ENCODE measurements around the gene CD63.
A peak's percentile ranks its signal among the peaks of the same experiment; 100 is the strongest.

CD63 gene

GRCh38 chr12:55739025-55739378 lies 10.2 kb upstream of the CD63 start:
- DNase-seq (ENCODE audit: low read depth): no peak

- peak; percentile 81 for DNase-seq (ENCODE audit: low read depth)
Measured at GRCh38 chr12:55738123-55739024, 9.6 kb upstream of the CD63 start.

DNA sequence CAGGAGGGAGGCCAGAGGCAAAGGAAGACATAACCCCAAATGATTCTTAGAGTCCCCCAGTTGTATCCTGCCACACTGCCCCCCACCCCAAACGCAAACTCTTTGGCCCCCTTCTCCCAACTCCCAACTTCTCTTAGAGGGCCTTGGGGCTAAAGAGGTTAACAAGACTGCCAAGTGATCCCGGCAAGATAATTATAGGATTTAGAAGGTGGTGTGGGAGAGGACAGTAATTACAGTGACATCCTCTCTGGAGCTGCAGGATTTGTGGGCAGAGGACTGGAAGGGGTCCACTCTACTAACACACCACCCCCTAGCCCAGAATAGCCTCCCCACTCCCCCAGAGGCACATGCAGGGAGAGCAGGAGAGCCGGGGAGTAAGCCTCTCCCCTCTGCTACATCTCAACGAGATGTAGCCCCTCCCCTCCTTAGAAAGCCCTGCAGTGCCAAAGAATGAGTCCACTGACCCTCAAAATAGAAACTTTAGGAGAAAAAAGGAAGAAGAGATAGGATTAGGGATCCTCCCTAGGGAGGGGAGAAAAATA lies 8.8 kb upstream of the CD63 start:
- DNase-seq (ENCODE audit: low read depth): no peak

GRCh38 chr12:55736780-55737580 lies 8.2 kb upstream of the CD63 start:
- DNase-seq (ENCODE audit: low read depth): no peak

- no peak for DNase-seq (ENCODE audit: low read depth)
Measured at GRCh38 chr12:55736076-55736475, 7.3 kb upstream of the CD63 start.

GRCh38 chr12:55734595-55734994 lies 5.8 kb upstream of the CD63 start:
- no peak for DNase-seq (ENCODE audit: low read depth)

- no peak for DNase-seq (ENCODE audit: low read depth)
Measured at GRCh38 chr12:55733858-55734257, 5.0 kb upstream of the CD63 start.

DNA sequence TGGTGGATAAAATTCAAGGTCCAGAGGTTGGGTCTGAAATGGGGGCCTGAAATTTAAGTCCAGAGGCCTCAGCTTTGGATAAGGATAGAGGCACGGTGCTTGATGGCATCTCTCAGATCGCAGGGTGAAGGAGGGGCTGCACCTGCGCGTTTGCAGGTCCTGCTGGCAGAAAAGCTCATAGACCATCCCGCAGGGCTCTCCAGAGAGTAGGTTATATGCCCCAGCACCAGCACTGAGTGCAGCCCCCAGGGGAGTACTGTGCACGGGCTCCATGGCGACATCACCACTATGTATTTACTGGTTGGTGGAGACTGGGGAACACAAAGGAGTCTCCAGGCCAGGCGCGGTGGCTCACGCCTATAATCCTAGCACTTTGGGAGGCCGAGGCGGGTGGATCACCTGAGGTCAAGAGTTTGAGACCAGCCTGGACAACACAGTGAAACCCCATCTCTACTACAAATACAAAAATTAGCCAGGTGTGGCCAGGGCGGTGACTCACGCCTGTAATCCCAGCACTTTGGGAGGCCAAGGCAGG lies 4.3 kb upstream of the CD63 start:
- no peak for DNase-seq (ENCODE audit: low read depth)

GRCh38 chr12:55732288-55732687 lies 3.5 kb upstream of the CD63 start:
- DNase-seq (ENCODE audit: low read depth): no peak

GRCh38 chr12:55729819-55730818 lies 1.3 kb upstream of the CD63 start:
- peak; percentile 56 for DNase-seq (ENCODE audit: low read depth)

DNA sequence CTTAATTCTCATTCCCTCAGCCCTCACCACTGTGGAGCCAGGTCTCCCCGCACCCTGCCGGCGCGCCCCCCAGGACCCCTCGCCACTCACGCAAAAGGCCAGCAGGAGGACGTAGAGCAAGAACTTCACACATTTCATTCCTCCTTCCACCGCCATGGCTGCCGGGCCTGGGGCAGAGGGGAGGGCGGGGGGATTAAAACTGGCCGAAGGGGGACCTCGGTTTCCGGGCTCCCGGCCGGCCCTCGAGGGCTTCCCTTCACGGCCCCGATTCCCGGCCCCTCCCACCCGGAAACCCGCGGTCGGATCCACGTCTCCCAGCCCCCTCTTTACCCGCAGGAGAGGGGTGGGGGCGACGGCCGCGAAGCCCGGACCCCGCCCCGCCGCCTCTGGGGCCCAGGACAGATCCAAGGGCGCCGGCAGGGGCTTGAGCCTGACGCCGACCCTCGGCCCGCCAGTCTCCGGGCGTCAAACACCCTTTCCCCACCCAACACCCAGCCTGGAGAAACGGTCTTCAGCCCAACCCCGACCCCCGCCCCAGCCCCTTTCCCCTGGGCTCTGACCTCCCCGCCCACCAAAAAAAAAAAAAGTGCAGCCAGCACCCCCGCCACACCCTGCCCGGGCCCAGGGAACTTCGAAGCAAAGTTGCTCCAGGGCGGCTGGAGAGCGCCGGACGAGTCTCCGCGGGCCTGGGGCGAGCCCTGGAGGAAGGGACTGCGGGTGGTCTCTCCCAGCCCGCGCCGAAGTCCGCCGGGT lies 447 bp downstream of the CD63 start:
- no peak for DNase-seq (ENCODE audit: low read depth)

DNA sequence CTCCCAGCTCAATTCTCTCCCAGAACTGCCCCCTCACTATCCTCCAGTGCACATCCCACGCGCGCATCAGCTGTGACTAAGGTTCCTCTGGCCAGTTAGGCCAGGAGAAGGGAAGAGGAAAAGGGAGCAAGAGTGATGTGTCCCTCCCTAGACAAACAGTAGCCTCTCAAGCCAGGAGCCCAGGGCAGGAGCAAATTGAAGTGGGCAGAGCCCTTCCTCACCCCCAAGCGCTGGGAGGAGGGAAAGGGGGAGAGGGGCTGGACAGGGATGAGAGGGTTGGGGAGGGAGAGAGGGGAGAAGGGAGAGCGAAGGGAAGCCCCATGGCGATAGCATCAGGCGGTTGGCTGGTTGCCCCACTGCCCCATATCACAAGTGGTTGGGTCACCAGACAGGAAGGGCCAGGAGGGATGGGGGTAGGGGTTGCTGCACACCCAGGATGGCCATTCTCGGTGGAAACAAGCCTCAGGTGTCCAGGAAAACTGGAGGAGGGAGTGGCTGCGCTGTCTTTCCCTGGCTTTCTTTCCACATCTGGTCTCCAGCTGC lies 1.1 kb downstream of the CD63 start:
- peak; percentile 68 for DNase-seq (ENCODE audit: low read depth)

DNA sequence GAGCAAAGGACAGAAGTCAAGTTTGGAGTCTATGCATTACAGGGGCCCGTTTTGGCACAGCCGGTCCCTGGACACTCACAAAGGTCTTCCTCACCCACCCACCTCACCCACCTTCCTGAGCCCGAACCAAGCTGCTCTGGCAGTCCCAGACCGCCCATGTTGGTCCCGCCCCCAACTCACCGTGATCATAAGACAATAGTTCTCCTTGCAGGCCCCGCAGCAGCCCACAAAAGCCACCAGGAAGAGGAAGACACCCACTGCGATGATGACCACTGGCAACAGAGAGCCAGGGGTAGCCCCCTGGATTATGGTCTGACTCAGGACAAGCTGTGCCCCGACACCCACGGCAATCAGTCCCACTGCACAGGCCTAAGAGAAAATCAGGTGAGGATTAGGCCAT lies 1.8 kb downstream of the CD63 start:
- no peak for DNase-seq (ENCODE audit: low read depth)

DNA sequence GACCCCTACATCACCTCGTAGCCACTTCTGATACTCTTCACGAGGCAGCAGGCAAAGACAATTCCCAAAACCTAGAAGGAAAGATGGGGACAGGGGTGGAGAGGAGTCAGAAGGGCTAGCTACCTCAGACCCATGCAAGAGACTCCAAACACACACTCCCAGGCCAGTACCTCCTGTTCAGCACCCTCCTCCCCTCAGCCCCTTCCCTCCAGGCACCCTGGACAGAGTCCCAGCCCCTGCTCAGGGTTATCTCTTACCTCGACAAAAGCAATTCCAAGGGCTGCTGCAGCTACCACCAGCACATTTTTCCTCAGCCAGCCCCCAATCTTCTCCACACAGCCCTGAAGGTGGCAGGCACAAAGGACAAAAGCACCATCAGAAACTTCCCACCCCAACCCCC lies 3.3 kb downstream of the CD63 start:
- no peak for DNase-seq (ENCODE audit: low read depth)

DNA sequence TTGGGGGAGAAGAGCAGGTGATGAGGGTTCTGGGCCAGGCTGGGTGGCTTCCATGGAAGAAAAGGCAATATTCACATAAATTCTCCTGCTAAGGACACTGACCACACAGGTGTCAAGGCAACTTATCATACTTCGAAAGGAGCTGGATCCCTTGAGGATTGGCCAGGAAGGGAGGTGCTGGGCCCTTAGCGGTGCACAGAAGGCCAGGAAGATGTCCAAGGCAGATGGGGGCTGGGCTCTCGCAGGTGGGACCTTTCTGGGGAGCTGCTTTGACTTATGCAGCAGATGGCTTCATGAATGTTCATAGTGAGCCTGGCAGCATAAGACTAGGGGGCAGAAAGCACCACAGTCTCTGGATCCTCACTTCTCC lies 3.9 kb downstream of the CD63 start:
- DNase-seq (ENCODE audit: low read depth): no peak

DNA sequence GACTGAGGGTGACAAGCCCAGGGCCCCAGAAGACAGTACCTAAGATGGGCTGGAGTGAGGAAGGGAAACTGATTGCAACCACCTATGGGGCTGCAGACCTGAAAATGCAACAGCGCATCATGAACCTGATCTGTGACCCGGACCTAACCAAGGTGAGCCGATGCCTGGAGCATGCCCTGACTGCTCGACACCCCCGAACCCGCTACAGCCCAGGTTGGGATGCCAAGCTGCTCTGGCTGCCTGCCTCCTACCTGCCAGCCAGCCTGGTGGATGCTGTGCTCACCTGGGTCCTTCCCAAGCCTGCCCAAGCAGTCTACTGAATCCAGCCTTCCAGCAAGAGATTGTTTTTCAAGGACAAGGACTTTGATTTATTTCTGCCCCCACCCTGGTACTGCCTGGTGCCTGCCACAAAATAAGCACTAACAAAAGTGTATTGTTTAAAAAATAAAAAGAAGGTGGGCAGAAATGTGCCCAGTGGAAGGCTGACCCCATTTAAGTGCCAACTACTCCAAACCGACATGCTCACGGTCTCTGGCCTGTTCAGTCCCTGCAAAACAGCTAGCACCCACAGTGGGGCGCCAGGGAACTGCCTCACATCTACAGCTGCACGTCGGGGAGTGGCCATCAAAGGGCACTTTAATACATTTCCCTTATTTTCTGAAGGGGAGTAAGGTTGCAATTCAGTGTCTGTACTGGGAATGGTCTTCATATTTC lies 4.4 kb downstream of the CD63 start:
- no peak for DNase-seq (ENCODE audit: low read depth)

DNA sequence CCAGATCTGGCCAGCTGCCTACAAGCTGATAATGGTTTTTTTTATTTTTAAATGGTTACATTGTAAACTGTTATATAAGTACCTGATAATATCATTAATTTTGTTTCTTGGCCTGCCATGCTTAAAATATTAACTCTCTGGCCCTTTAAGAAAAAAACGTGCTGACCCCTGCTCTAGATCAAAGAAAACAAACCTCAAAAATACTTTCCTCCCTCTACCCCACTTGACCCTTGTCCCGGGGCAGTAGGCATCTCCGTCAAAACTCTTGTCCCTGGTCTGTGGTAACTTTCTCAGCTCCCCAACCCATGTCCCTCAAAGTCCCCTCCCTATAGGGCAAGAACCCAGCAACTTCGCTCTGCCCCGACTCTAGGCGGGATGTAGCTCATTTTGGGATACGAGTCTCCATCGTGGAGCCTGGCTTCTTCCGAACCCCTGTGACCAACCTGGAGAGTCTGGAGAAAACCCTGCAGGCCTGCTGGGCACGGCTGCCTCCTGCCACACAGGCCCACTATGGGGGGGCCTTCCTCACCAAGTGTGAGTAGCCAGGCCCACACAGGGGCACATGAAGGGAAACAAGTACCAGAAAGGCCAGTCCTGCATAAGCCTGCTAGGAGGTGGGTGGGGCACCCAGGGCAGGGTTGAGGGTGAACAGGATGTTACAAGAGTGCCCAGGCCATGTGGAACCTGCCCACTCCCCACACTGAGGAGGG lies 5.1 kb downstream of the CD63 start:
- no peak for DNase-seq (ENCODE audit: low read depth)

- DNase-seq (ENCODE audit: low read depth): no peak
Measured at GRCh38 chr12:55722948-55723347, 5.9 kb downstream of the CD63 start.

GRCh38 chr12:55721601-55722213 lies 7.1 kb downstream of the CD63 start:
- no peak for DNase-seq (ENCODE audit: low read depth)
